SK-N-SH treated with all-trans-retinoic acid at 6 μM for 48 hours (cell line): ENCODE results near the gene CENPP.

ENCODE experiments used
- ATAC-seq: fragments of 200-7000 bp; cut with Tn5 transposase; 3 replicates; pipeline ENCODE4 v1.9.1; 2020; ENCODE audit warnings: mild to moderate bottlenecking, moderate library complexity
- ARNTL ChIP-seq: fragments of 450-650 bp; formaldehyde crosslinking; IDR thresholded peaks from 2 replicates; pipeline ENCODE4 v1.5.0; 2020; ENCODE audit warnings: low read depth, mild to moderate bottlenecking, moderate library complexity, borderline replicate concordance
- BACH2 ChIP-seq: fragments of 250-450 bp; sonication (Bioruptor Pico); IDR thresholded peaks from 2 replicates; pipeline ENCODE4 v1.9.0; 2021; ENCODE audit warnings: mild to moderate bottlenecking, borderline replicate concordance
- CREB5 ChIP-seq: fragments of 250-450 bp; sonication (Bioruptor Pico); IDR thresholded peaks from 2 replicates; pipeline ENCODE4 v1.5.1; 2020; ENCODE audit warnings: low read depth, mild to moderate bottlenecking, moderate library complexity
- CSDC2 ChIP-seq: fragments of 250-450 bp; sonication (Bioruptor Pico); IDR thresholded peaks from 2 replicates; pipeline ENCODE4 v1.5.0; 2020; ENCODE audit warnings: mild to moderate bottlenecking, moderate library complexity
- ESRRG ChIP-seq: fragments of 250-450 bp; sonication (Bioruptor Pico); IDR thresholded peaks from 2 replicates; pipeline ENCODE4 v1.6.1; 2021; ENCODE audit warnings: mild to moderate bottlenecking
- GLIS3 ChIP-seq: fragments of 250-450 bp; sonication (Bioruptor Pico); IDR thresholded peaks from 2 replicates; pipeline ENCODE4 v1.5.0; 2020; ENCODE audit warnings: mild to moderate bottlenecking, moderate library complexity
- ISL1 ChIP-seq: fragments of 250-450 bp; sonication (Bioruptor Pico); IDR thresholded peaks from 2 replicates; pipeline ENCODE4 v2.1.2; 2022; ENCODE audit warnings: mild to moderate bottlenecking, moderate library complexity
- OSR1 ChIP-seq: fragments of 250-450 bp; sonication (Bioruptor Pico); IDR thresholded peaks from 2 replicates; pipeline ENCODE4 v1.8.0; 2022; ENCODE audit warnings: moderate library complexity, mild to moderate bottlenecking, inconsistent platforms
- PATZ1 ChIP-seq: fragments of 250-450 bp; sonication (Bioruptor Pico); IDR thresholded peaks from 2 replicates; pipeline ENCODE4 v1.8.0; 2020; ENCODE audit warnings: mild to moderate bottlenecking, moderate library complexity, borderline replicate concordance
- POU6F1 ChIP-seq: fragments of 250-450 bp; sonication (Bioruptor Pico); IDR thresholded peaks from 2 replicates; pipeline ENCODE4 v1.8.0; 2021; ENCODE audit warnings: low read depth, mild to moderate bottlenecking, moderate library complexity, borderline replicate concordance
- PPARA ChIP-seq: fragments of 250-450 bp; sonication (Bioruptor Pico); IDR thresholded peaks from 2 replicates; pipeline ENCODE4 v1.5.0; 2020; ENCODE audit warnings: mild to moderate bottlenecking, borderline replicate concordance
- RARB ChIP-seq: fragments of 250-450 bp; sonication (Bioruptor Pico); IDR thresholded peaks from 2 replicates; pipeline ENCODE4 v1.8.0; 2021; ENCODE audit warnings: mild to moderate bottlenecking, moderate library complexity
- SNAI2 ChIP-seq: fragments of 250-450 bp; sonication (Bioruptor Pico); IDR thresholded peaks from 2 replicates; pipeline ENCODE4 v1.5.0; 2020; ENCODE audit warnings: mild to moderate bottlenecking, moderate library complexity
- TSHZ2 ChIP-seq: fragments of 250-450 bp; sonication (Bioruptor Pico); IDR thresholded peaks from 2 replicates; pipeline ENCODE4 v1.5.0; 2020; ENCODE audit warnings: mild to moderate bottlenecking, moderate library complexity
- ZC3H10 ChIP-seq: fragments of 250-450 bp; sonication (Bioruptor Pico); IDR thresholded peaks from 2 replicates; pipeline ENCODE4 v1.5.1; 2021; ENCODE audit warnings: mild to moderate bottlenecking, moderate library complexity
- ZFP3 ChIP-seq: fragments of 250-450 bp; sonication (Bioruptor Pico); IDR thresholded peaks from 2 replicates; pipeline ENCODE4 v1.5.0; 2020; ENCODE audit warnings: mild to moderate bottlenecking, moderate library complexity
- ZFP30 ChIP-seq: fragments of 450-650 bp; formaldehyde crosslinking; IDR thresholded peaks from 2 replicates; pipeline ENCODE4 v1.5.0; 2022; ENCODE audit warnings: mild to moderate bottlenecking, moderate library complexity
- ZNF565 ChIP-seq: fragments of 450-650 bp; formaldehyde crosslinking; conservative IDR thresholded peaks from 2 replicates; pipeline ENCODE4 v1.5.0; 2020; ENCODE audit warnings: low read depth, mild to moderate bottlenecking, moderate library complexity
- ZNF70 ChIP-seq: fragments of 450-650 bp; formaldehyde crosslinking; IDR thresholded peaks from 2 replicates; pipeline ENCODE4 v1.5.0; 2020; ENCODE audit warnings: mild to moderate bottlenecking, moderate library complexity
- ZNF8 ChIP-seq: fragments of 450-650 bp; formaldehyde crosslinking; IDR thresholded peaks from 2 replicates; pipeline ENCODE4 v1.5.0; 2020; ENCODE audit warnings: mild to moderate bottlenecking, moderate library complexity

The CENPP gene

GRCh38 chr9:92488681-92489550, 163.2 kb downstream of the CENPP start:
- TF ChIP-seq ZNF70 (CRISPR knock-in tag), result no peak
- no peak for TF ChIP-seq PATZ1 (CRISPR knock-in tag)
- TF ChIP-seq CREB5 (CRISPR knock-in tag), result no peak
- TF ChIP-seq TSHZ2 (CRISPR knock-in tag), result no peak
- TF ChIP-seq POU6F1 (CRISPR knock-in tag), result no peak
- no peak for TF ChIP-seq RARB (CRISPR knock-in tag)
- TF ChIP-seq BACH2 (CRISPR knock-in tag), result no peak
- TF ChIP-seq ARNTL (CRISPR knock-in tag), result no peak
- TF ChIP-seq ESRRG (CRISPR knock-in tag), result no peak
- no peak for TF ChIP-seq ZNF565 (CRISPR knock-in tag)
- no peak for TF ChIP-seq CSDC2 (CRISPR knock-in tag)
- no peak for TF ChIP-seq ZNF8 (CRISPR knock-in tag)
- TF ChIP-seq ISL1 (CRISPR knock-in tag), result no peak
- no peak for TF ChIP-seq GLIS3
- TF ChIP-seq OSR1 (CRISPR knock-in tag), result no peak
- no peak for TF ChIP-seq ZC3H10 (CRISPR knock-in tag)
- no peak for TF ChIP-seq ZFP30
- no peak for TF ChIP-seq PPARA
- ATAC-seq, result peak; percentile 91

GRCh38 chr9:92492781-92493401, 167.1 kb downstream of the CENPP start:
- TF ChIP-seq PPARA (no peak), GLIS3 (no peak), ZFP3 (no peak), POU6F1 (CRISPR knock-in tag) (no peak), ZNF565 (CRISPR knock-in tag) (no peak), SNAI2 (CRISPR knock-in tag) (no peak), RARB (CRISPR knock-in tag) (no peak), TSHZ2 (CRISPR knock-in tag) (no peak), ZC3H10 (CRISPR knock-in tag) (no peak), CREB5 (CRISPR knock-in tag) (no peak)
- no peak for ATAC-seq
